GM18873 (cell line): ENCODE measurements around the gene TXLNA.

Source experiments
- ATAC-seq: cut with Tn5 transposase; IDR thresholded peaks from one replicate; pipeline ENCODE4 v1.9.1; 2021; ENCODE audit warnings: mild to moderate bottlenecking, moderate library complexity, moderate number of reproducible peaks; ENCODE audit not compliant: unreplicated experiment, low FRiP score

Gene TXLNA

GRCh38 chr1:32182060-32182459 lies 2.6 kb downstream of the TXLNA start:
- no peak for ATAC-seq

GRCh38 chr1:32184650-32185049 lies 5.2 kb downstream of the TXLNA start:
- ATAC-seq: no peak

GRCh38 chr1:32186077-32186476 lies 6.6 kb downstream of the TXLNA start:
- ATAC-seq: no peak

- ATAC-seq: no peak
These were observed 7.0 kb downstream of the TXLNA start for GRCh38 chr1:32186491-32186890.

- ATAC-seq: no peak
These were observed 8.4 kb downstream of the TXLNA start for GRCh38 chr1:32187850-32188249.

- ATAC-seq: no peak
These were observed 12.9 kb downstream of the TXLNA start for GRCh38 chr1:32192220-32192948.

- no peak for ATAC-seq
These were observed 15.5 kb downstream of the TXLNA start for GRCh38 chr1:32194984-32195383.

- ATAC-seq: no peak
These were observed 16.1 kb downstream of the TXLNA start for GRCh38 chr1:32195531-32195930.

- ATAC-seq: no peak
These were observed 16.7 kb downstream of the TXLNA start for GRCh38 chr1:32195972-32196823.

- no peak for ATAC-seq
These were observed 17.6 kb downstream of the TXLNA start for GRCh38 chr1:32197074-32197473.

GRCh38 chr1:32197837-32198236 lies 18.4 kb downstream of the TXLNA start:
- no peak for ATAC-seq

GRCh38 chr1:32198237-32199042 lies 19.0 kb downstream of the TXLNA start:
- no peak for ATAC-seq

- ATAC-seq: no peak
These were observed 19.7 kb downstream of the TXLNA start for GRCh38 chr1:32199043-32199716.

GRCh38 chr1:32199717-32200072 lies 20.2 kb downstream of the TXLNA start:
- no peak for ATAC-seq

- ATAC-seq: no peak
These were observed 20.9 kb downstream of the TXLNA start, which contains the start of gene CCDC28B for GRCh38 chr1:32200226-32201010. Gene CCDC28B (plus strand): TSS chr1:32200595. CDS start chr1:32201936, 1,341 bp downstream.

GRCh38 chr1:32201011-32201855 lies 21.8 kb downstream of the TXLNA start:
- ATAC-seq: peak; percentile 35

- no peak for ATAC-seq
These were observed 25.5 kb downstream of the TXLNA start for GRCh38 chr1:32204943-32205361.
